ENCODE results near the gene HES4.
"Not testable (repeated sequence)": the region's sequence is repeated elsewhere in the genome, so short reads cannot be mapped to it uniquely, and the experiment has no call there.

The HES4 gene

DNA sequence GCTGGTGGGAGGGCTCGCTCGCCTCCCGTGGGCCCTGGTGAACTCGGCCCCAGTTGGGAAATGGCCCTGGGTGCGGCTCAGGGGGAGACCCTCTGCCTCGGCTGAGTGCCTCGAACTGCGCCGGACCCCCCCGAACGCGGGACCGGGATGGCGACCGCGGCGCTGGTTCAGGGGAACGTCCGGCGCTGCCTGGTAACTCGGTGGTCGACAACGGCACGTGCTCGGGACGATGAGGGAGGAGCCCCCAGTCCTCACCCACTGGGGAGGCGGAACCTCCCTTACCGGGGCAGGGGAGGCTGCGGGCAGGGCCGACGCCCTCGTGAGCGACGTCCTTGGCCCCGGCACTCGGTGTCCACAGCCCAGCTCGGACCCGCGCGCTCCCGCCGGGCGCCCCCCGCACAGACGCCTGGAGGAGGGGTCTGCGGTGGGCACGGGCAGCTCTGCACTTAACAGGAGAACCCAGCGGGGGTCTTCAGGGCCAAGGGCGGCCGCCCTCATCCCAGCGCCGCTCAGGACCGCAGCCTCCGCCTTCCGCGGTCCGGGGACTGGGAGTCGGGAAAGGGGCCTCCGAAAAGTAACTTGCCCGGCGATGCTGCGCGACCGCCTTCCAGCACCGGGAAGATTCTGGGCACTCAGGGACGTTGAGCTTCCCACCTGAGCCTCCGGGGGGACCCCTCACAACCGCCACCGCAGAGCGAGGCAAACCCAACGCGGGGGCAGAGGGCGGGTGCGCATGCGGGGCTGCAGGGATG, 1.7 kb downstream of the HES4 start:
- peak overlapping the region; percentile 25 for H3K4me3 ChIP-seq (ENCODE audit: low read depth, low read length)
- no peak for DNase-seq (ENCODE audit: low read depth)
- TF ChIP-seq, protein P1, sequence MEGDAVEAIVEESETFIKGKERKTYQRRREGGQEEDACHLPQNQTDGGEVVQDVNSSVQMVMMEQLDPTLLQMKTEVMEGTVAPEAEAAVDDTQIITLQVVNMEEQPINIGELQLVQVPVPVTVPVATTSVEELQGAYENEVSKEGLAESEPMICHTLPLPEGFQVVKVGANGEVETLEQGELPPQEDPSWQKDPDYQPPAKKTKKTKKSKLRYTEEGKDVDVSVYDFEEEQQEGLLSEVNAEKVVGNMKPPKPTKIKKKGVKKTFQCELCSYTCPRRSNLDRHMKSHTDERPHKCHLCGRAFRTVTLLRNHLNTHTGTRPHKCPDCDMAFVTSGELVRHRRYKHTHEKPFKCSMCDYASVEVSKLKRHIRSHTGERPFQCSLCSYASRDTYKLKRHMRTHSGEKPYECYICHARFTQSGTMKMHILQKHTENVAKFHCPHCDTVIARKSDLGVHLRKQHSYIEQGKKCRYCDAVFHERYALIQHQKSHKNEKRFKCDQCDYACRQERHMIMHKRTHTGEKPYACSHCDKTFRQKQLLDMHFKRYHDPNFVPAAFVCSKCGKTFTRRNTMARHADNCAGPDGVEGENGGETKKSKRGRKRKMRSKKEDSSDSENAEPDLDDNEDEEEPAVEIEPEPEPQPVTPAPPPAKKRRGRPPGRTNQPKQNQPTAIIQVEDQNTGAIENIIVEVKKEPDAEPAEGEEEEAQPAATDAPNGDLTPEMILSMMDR (IDR thresholded peaks at IDR 0.05; ENCODE audit: low read depth, low read length, missing control alignments) = no peak
- in situ Hi-C loops (cut with HindIII; ENCODE audit: low sequenced_read_pairs) = no loop called here

DNA sequence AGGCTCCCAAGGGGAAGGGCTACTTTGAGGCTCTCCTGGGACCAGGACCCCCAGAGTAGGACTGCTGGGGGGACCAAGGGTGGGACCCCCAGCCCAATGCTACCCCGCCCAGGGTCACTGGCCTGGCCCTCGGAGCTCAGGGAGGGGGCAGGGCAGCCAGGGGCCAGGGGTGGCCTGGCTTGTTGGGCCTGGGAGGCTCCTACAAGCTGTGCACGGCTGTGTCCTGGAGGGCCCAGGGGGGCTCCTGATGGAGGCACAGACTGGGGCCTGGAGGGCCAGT, 2.2 kb downstream of the HES4 start:
- no peak for DNase-seq (ENCODE audit: low read depth)
- TF ChIP-seq, protein P1 (IDR thresholded peaks at IDR 0.05; ENCODE audit: low read depth, low read length, missing control alignments) = no peak
- no peak overlapping the region for H3K4me3 ChIP-seq (ENCODE audit: low read depth, low read length)
- in situ Hi-C loops (cut with HindIII; ENCODE audit: low sequenced_read_pairs) = no loop called here

GRCh38 chr1:996851-997712, 2.8 kb downstream of the HES4 start:
- TF ChIP-seq, protein P1 (IDR thresholded peaks at IDR 0.05; ENCODE audit: low read depth, low read length, missing control alignments) = no peak
- in situ Hi-C loops (cut with HindIII; ENCODE audit: low sequenced_read_pairs) = no loop called here
- no peak for DNase-seq (ENCODE audit: low read depth)
- no peak overlapping the region for H3K4me3 ChIP-seq (ENCODE audit: low read depth, low read length)

- TF ChIP-seq, protein P1 (IDR thresholded peaks at IDR 0.05; ENCODE audit: low read depth, low read length, missing control alignments) = no peak
- H3K4me3 ChIP-seq (ENCODE audit: low read depth, low read length) = no peak overlapping the region
- no peak for DNase-seq (ENCODE audit: low read depth)
- in situ Hi-C loops (cut with HindIII; ENCODE audit: low sequenced_read_pairs) = no loop called here
Measured at GRCh38 chr1:995665-996633, 3.9 kb downstream of the HES4 start.

GRCh38 chr1:994546-994945, 5.4 kb downstream of the HES4 start:
- DNase-seq (ENCODE audit: low read depth); in situ Hi-C loops (cut with HindIII; ENCODE audit: low sequenced_read_pairs); H3K4me3 ChIP-seq (ENCODE audit: low read depth, low read length): not testable (repeated sequence)

DNA sequence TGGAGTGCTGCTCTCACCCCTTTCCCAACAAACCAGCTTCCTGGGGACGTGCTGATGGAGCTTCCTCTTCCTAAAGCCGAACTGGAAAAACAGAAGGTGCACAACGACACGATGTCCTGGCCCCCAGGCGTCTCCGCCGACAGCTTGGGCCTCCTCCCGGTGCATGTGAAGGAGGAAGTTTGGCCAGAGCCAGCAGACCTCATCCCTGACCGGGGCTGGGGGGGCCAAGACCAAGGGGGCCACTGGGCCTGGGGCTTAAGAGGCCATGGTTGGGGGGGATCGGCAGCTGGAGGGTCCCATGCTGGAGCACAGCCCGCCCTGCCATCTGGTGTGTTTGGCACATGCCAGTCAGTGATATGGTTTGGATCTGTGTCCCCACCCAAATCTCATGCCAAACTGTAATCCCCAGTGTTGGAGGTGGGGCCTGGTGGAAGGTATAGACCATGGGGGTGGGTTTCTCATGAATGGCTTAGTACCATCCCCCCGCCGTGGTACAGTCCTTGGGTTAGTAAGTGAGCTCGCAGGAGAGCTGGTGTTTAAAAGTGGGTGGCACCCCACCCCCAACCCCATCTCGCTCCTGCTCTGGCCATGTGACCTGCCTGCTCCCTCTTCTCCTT, 6.4 kb downstream of the HES4 start:
- no peak for DNase-seq (ENCODE audit: low read depth)
- no peak overlapping the region for H3K4me3 ChIP-seq (ENCODE audit: low read depth, low read length)
- in situ Hi-C loops (cut with HindIII; ENCODE audit: low sequenced_read_pairs) = no loop called here
- TF ChIP-seq, protein P1 (IDR thresholded peaks at IDR 0.05; ENCODE audit: low read depth, low read length, missing control alignments) = no peak

Measured in astrocyte of the cerebellum (primary cell).